Endothelial cell (in vitro differentiated cells): ENCODE results near the gene VWA1. TPM values are rescaled to one million over a fixed set of nuclear protein-coding genes. Genes with fewer than 3 reads are reported as not detected.
A peak's percentile ranks its signal among the peaks of the same experiment; 100 is the strongest.

ENCODE experiments used
- DNase-seq: peaks from one replicate; pipeline ENCODE4 v3.0.0; 2021; ENCODE audit warnings: low spot score
- H3K27ac Mint-ChIP-seq: one replicate; pipeline ENCODE4 v1.8.0; 2021; ENCODE audit warnings: mixed read lengths, inconsistent platforms; ENCODE audit not compliant: unreplicated experiment
- H3K27me3 Mint-ChIP-seq: one replicate; pipeline ENCODE4 v1.8.0; 2021; ENCODE audit warnings: mild to moderate bottlenecking, moderate library complexity, mixed read lengths, inconsistent platforms; ENCODE audit not compliant: unreplicated experiment
- H3K36me3 Mint-ChIP-seq: one replicate; pipeline ENCODE4 v1.8.0; 2021; ENCODE audit warnings: mild to moderate bottlenecking, low read depth, mixed read lengths, inconsistent platforms; ENCODE audit not compliant: unreplicated experiment
- H3K4me1 Mint-ChIP-seq: one replicate; pipeline ENCODE4 v1.8.0; 2021; ENCODE audit warnings: mild to moderate bottlenecking, mixed read lengths, inconsistent platforms; ENCODE audit not compliant: unreplicated experiment
- H3K4me3 Mint-ChIP-seq: one replicate; pipeline ENCODE4 v1.8.0; 2021; ENCODE audit warnings: mild to moderate bottlenecking, mixed read lengths, inconsistent platforms; ENCODE audit not compliant: unreplicated experiment
- H3K9me3 Mint-ChIP-seq: one replicate; pipeline ENCODE4 v1.8.0; 2021; ENCODE audit warnings: mixed read lengths, inconsistent platforms; ENCODE audit not compliant: unreplicated experiment
- total RNA-seq: library from RNA; stranded (reverse); fragmentation: NEBNext Ultra II Directional; extraction: Animal tissue kit (Norgen Biotek cat#: 25700); gene quantifications from one replicate; pipeline ENCODE4 v1.2.1, GENCODE V29; 2021; ENCODE audit not compliant: unreplicated experiment
- TF ChIP-seq, protein P1 (sequence below): fragments of 200-600 bp; sonication (generic); IDR thresholded peaks from one replicate; pipeline ENCODE4 v1.5.0; 2021; ENCODE audit warnings: antibody characterized with exemption; ENCODE audit not compliant: unreplicated experiment

Gene VWA1
- total RNA-seq, 1 donor from 2014 or later: 34.2 TPM

DNA sequence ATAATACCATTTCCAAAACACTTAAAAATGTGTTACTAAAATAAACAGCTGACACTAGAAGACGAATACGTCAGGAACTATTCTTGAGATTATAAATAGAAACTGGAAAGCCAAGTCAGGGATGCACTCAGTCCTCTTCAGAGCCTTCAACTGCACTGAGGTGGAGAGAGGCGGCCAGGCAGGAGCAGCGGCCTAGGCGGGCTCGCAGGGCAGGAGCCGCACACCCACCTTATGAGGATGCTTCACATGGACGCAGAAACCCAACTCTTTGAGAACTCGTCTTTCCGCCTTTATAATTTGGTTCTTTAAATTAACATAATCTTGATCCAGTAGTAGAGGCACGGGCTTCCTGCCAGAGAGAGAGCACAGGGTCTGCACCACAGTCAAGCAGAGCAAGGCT is 40.3 kb upstream of the VWA1 start:
- H3K9me3 Mint-ChIP-seq: no peaks in the 10 kb centered on the region
- DNase-seq: no peak
- peaks cover 21% of the 10 kb centered on the region for H3K4me1 Mint-ChIP-seq
- H3K4me3 Mint-ChIP-seq: peak overlapping the region; percentile 69
- peaks cover 41% of the 10 kb centered on the region for H3K36me3 Mint-ChIP-seq
- H3K27ac Mint-ChIP-seq: peak overlapping the region; percentile 67
- TF ChIP-seq, protein P1, sequence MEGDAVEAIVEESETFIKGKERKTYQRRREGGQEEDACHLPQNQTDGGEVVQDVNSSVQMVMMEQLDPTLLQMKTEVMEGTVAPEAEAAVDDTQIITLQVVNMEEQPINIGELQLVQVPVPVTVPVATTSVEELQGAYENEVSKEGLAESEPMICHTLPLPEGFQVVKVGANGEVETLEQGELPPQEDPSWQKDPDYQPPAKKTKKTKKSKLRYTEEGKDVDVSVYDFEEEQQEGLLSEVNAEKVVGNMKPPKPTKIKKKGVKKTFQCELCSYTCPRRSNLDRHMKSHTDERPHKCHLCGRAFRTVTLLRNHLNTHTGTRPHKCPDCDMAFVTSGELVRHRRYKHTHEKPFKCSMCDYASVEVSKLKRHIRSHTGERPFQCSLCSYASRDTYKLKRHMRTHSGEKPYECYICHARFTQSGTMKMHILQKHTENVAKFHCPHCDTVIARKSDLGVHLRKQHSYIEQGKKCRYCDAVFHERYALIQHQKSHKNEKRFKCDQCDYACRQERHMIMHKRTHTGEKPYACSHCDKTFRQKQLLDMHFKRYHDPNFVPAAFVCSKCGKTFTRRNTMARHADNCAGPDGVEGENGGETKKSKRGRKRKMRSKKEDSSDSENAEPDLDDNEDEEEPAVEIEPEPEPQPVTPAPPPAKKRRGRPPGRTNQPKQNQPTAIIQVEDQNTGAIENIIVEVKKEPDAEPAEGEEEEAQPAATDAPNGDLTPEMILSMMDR: no peak
- H3K27me3 Mint-ChIP-seq: no peaks in the 10 kb centered on the region

DNA sequence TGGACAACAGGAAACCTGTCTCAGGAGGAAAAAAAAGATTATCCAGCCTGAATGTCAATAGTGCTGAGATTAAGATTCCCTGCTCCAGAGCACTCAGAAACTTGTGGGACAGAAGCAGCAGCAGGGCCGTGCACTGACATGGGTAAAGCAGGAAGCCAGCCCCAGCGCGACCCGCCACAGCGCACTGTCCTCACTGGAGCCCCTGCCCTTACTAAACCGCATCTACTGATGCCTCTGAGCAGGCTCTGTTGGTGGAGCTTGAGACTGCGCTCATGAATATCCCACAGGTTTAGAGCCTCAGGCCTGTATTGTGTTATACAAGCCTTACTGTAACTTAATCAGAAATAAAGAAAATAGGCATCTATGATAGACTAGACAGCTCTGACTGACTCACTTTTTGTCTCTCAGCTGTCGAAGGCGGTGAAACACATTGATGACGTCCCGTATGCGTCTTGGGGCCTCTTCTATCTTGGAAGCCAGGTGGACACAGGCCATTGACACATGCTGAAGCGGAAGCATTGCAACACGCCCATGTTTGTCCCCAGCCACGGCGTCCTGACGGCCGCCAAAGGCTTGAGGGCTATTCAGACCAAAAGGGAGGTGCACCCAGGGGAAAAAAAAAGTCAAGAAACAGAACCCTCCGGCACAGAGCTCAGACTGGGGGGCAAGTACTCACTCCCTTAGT is 37.5 kb upstream of the VWA1 start:
- H3K9me3 Mint-ChIP-seq: no peaks in the 10 kb centered on the region
- peaks cover 44% of the 10 kb centered on the region for H3K36me3 Mint-ChIP-seq
- TF ChIP-seq, protein P1: no peak
- peak overlapping the region; percentile 91 for H3K27ac Mint-ChIP-seq
- H3K4me3 Mint-ChIP-seq: peak overlapping the region; percentile 98
- peaks cover 8% of the 10 kb centered on the region for H3K27me3 Mint-ChIP-seq
- H3K4me1 Mint-ChIP-seq: peaks cover 36% of the 10 kb centered on the region
- no peak for DNase-seq

DNA sequence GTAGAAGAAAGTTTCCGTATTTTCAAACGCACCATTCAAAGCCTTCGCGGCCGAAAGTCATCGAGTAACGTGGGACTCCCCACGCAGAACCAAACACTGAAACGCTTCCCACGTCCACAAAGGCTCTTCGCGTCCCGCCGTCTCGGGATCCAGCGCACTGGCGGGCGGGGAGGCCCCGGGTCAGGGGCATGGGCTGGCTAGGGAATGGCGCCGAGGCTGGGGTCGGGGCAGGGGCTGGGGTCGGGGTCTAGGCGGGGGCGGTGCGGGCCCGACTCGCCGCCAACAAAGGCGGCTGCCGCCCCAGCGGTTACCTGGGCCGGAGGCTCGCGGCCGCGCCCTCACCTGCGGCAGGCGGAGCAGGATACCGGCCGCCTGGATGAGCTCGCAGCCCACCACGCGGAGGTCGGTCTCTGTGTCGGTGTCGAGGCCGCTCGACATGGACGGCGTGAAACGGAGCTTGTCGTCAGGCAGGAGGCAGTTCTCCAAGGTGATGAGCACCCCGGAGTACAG is 36.8 kb upstream of the VWA1 start:
- Mint-ChIP-seq H3K4me1 (peaks cover 36% of the 10 kb centered on the region), H3K27ac (peak overlapping the region; percentile 91), H3K36me3 (peaks cover 45% of the 10 kb centered on the region), H3K4me3 (peak overlapping the region; percentile 98), H3K9me3 (no peaks in the 10 kb centered on the region), H3K27me3 (peaks cover 11% of the 10 kb centered on the region)
- no peak for DNase-seq
- TF ChIP-seq, protein P1: no peak

DNA sequence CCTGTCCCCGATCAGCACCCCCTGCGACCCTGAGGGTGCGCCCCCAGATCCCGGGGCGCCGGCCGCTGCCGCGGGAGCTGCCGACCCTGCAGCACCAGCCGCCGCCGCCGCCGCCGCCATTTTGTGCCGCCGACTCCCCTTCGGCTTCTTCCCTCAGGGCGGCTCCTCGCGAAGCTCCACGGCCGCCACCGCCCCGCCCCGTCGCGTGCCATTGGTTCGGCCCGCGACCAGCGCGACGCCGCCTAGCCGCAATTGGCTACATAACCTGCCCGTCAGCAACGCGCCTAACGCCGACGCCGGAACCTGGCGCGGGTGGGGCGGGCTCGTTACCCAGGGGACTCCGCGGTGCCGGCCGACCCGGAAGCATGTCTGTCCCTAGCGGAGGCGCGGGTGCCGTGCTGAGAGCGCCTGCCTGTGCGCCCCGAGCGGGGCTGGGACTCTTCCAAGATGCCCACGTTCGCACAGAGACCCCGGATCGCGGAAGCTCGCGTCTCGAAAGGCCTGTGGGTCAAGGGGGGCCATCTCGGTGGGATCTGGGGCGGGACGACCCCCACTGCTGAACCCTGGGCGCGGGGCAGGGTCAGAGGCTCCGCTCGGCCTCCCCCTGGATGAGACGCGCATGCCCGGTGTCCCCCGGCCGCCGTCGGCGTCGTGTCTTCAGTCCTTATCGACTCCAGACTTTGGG is 36.2 kb upstream of the VWA1 start, which contains the start of gene CCNL2:
TSS of gene CCNL2 (minus strand) at position 149 of the 685 bp plus-strand sequence. CDS start at position 120, 29 bp downstream.
- peak; percentile 100 for DNase-seq
- TF ChIP-seq, protein P1: peak; percentile 50
- Mint-ChIP-seq H3K27me3 (peaks cover 11% of the 10 kb centered on the region), H3K9me3 (no peaks in the 10 kb centered on the region), H3K36me3 (peaks cover 42% of the 10 kb centered on the region), H3K4me3 (peak within 1 kb of the TSS; percentile 98), H3K27ac (peak within 1 kb of the TSS; percentile 91), H3K4me1 (peaks cover 36% of the 10 kb centered on the region)
